Fibroblast of pulmonary artery (primary cell): ENCODE results near the gene MLLT10.
"Not testable (repeated sequence)": the region's sequence is repeated elsewhere in the genome, so short reads cannot be mapped to it uniquely, and the experiment has no call there.

ENCODE experiments used
- DNase-seq: peaks from one replicate; pipeline ENCODE4 v3.0.0-alpha.2; 2010; ENCODE audit warnings: low read depth
- H3K4me3 ChIP-seq: replicated peaks from 2 replicates; pipeline ENCODE4 v1.5.1; 2011; ENCODE audit warnings: low read depth, mild to moderate bottlenecking, control low read depth, low read length, moderate library complexity
- CTCF ChIP-seq: IDR thresholded peaks from 2 replicates; pipeline ENCODE4 v1.5.1; 2011; ENCODE audit warnings: mild to moderate bottlenecking, control low read depth, low read length, inconsistent platforms; ENCODE audit errors: missing control alignments

Gene MLLT10

GRCh38 chr10:21579291-21579690, 45.3 kb downstream of the MLLT10 start:
- TF ChIP-seq CTCF, result no peak
- H3K4me3 ChIP-seq, result no peak overlapping the region
- DNase-seq, result no peak

- DNase-seq, result peak; percentile 70
- not testable (repeated sequence) for H3K4me3 ChIP-seq
Observed at GRCh38 chr10:21581421-21581834, 47.4 kb downstream of the MLLT10 start.

GRCh38 chr10:21584834-21585530, 51.0 kb downstream of the MLLT10 start:
- DNase-seq, result no peak
- no peak overlapping the region for H3K4me3 ChIP-seq
- no peak for TF ChIP-seq CTCF

GRCh38 chr10:21587391-21587790, 53.4 kb downstream of the MLLT10 start:
- DNase-seq, result no peak
- no peak for TF ChIP-seq CTCF
- no peak overlapping the region for H3K4me3 ChIP-seq

GRCh38 chr10:21588159-21588558, 54.1 kb downstream of the MLLT10 start:
- not testable (repeated sequence) for H3K4me3 ChIP-seq, DNase-seq

GRCh38 chr10:21593986-21594385, 60.0 kb downstream of the MLLT10 start:
- DNase-seq, result no peak
- no peak for TF ChIP-seq CTCF
- H3K4me3 ChIP-seq, result no peak overlapping the region

- no peak for DNase-seq
- TF ChIP-seq CTCF, result no peak
- no peak overlapping the region for H3K4me3 ChIP-seq
Observed at GRCh38 chr10:21599582-21599981, 65.5 kb downstream of the MLLT10 start.

- TF ChIP-seq CTCF, result no peak
- no peak for DNase-seq
- H3K4me3 ChIP-seq, result no peak overlapping the region
Observed at GRCh38 chr10:21600804-21601433, 66.9 kb downstream of the MLLT10 start.
